Suprapubic skin (tissue), 4 donors: ENCODE data around the gene CFAP46.

Experiments
- EP300 ChIP-seq: sonication (generic); formaldehyde crosslinking; IDR thresholded peaks from one replicate; pipeline ENCODE4 v1.6.1; 2017; ENCODE audit warnings: antibody characterized with exemption
- POLR2A ChIP-seq, 2 donors: fragments of 450-650 bp; IDR thresholded peaks; one replicate each; pipeline ENCODE4 v1.6.1; 2017; ENCODE audit warnings: antibody characterized with exemption in 2 of 2, mild to moderate bottlenecking in 2 of 2, moderate library complexity in 2 of 2
- POLR2AphosphoS5 ChIP-seq, 3 donors: sonication (generic); formaldehyde crosslinking; IDR thresholded peaks; one replicate each; pipeline ENCODE4 v1.6.1; 2017; ENCODE audit warnings: antibody characterized with exemption in 3 of 3
- TF ChIP-seq, protein P1 (sequence below), 2 donors: fragments of 200-600 bp in 1 of 2; fragments of 450-650 bp in 1 of 2; sonication (generic) in 1 of 2; IDR thresholded peaks; one replicate each; pipeline ENCODE4 v1.5.1; 2016 to 2019; ENCODE audit warnings: antibody characterized with exemption in 2 of 2, mild to moderate bottlenecking in 1 of 2, moderate library complexity in 1 of 2

DNA sequence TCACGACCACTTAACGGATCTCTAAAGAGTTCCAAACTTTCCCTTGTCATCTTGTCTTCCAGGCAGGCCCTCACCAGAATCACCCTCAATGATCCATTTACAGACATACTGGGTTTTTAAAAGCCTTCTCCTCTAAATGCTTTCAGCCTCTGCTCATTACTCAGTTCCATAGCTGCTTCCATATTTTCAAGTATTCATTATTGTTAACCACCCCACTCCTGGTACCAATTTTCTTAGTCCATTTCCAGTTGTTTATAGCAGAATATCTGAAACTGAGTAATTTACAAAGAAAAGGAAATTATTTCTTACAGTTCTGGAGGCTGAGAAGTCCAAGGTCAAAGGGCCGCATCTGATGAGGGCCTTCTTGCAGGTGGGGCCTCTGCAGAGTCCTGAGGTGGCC, 100.0 kb downstream of the CFAP46 start:
- TF ChIP-seq, protein P1, sequence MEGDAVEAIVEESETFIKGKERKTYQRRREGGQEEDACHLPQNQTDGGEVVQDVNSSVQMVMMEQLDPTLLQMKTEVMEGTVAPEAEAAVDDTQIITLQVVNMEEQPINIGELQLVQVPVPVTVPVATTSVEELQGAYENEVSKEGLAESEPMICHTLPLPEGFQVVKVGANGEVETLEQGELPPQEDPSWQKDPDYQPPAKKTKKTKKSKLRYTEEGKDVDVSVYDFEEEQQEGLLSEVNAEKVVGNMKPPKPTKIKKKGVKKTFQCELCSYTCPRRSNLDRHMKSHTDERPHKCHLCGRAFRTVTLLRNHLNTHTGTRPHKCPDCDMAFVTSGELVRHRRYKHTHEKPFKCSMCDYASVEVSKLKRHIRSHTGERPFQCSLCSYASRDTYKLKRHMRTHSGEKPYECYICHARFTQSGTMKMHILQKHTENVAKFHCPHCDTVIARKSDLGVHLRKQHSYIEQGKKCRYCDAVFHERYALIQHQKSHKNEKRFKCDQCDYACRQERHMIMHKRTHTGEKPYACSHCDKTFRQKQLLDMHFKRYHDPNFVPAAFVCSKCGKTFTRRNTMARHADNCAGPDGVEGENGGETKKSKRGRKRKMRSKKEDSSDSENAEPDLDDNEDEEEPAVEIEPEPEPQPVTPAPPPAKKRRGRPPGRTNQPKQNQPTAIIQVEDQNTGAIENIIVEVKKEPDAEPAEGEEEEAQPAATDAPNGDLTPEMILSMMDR (IDR thresholded peaks at IDR 0.05): no peak
- TF ChIP-seq POLR2AphosphoS5 (IDR thresholded peaks at IDR 0.05): no peak
- TF ChIP-seq POLR2A (IDR thresholded peaks at IDR 0.05): no peak
- TF ChIP-seq EP300: no peak
